Measurements from ENCODE around the gene SART1.

Gene SART1

GRCh38 chr11:66015936-66016792 lies 54.6 kb downstream of the SART1 start:
- Histone ChIP-seq H3K79me2 (ENCODE audit: insufficient read depth, low read length) (no peaks in the 10 kb centered on the region), H4K20me1 (ENCODE audit: insufficient read depth, low read length) (no peaks in the 10 kb centered on the region), H3K4me2 (ENCODE audit: low read length) (no peak overlapping the region), H3K27ac (ENCODE audit: low read depth, low read length, poor library complexity, severe bottlenecking) (no peak overlapping the region), H3K36me3 (ENCODE audit: insufficient read depth, low read length) (no peaks in the 10 kb centered on the region), H2AFZ (ENCODE audit: low read length) (no peak overlapping the region), H3K27me3 (ENCODE audit: insufficient read depth, low read length) (no peaks in the 10 kb centered on the region), H3K9me3 (ENCODE audit: low read length) (no peaks in the 10 kb centered on the region), H3K4me3 (ENCODE audit: low read depth, low read length, poor library complexity, severe bottlenecking) (no peak overlapping the region), H3K9me2 (ENCODE audit: low read depth, low read length) (no peaks in the 10 kb centered on the region), H3K9ac (ENCODE audit: low read length) (no peak overlapping the region), H3K4me1 (ENCODE audit: insufficient read depth, low read length, severe bottlenecking) (no peaks in the 10 kb centered on the region), H3F3A (ENCODE audit: insufficient read depth, low read length) (no peaks in the 10 kb centered on the region)
- no peak for TF ChIP-seq EZH2 (IDR thresholded peaks at IDR 0.05; ENCODE audit: borderline replicate concordance, low read length)
- TF ChIP-seq CTCF (IDR thresholded peaks at IDR 0.05; ENCODE audit: low read length) = no peak

- no peak overlapping the region for H3K4me2 ChIP-seq (ENCODE audit: low read length)
Measured at GRCh38 chr11:66016793-66017177, 55.3 kb downstream of the SART1 start.

GRCh38 chr11:66017321-66017720 lies 55.8 kb downstream of the SART1 start:
- Histone ChIP-seq H3K9ac (ENCODE audit: low read length) (no peak overlapping the region), H3K27me3 (ENCODE audit: insufficient read depth, low read length) (0 out of 2 replicates have a peak, but pooled peaks cover 7% of the 10 kb centered on the region), H2AFZ (ENCODE audit: low read length) (no peak overlapping the region), H4K20me1 (ENCODE audit: insufficient read depth, low read length) (no peaks in the 10 kb centered on the region), H3K9me2 (ENCODE audit: low read depth, low read length) (no peaks in the 10 kb centered on the region), H3F3A (ENCODE audit: insufficient read depth, low read length) (no peaks in the 10 kb centered on the region), H3K4me3 (ENCODE audit: low read depth, low read length, poor library complexity, severe bottlenecking) (no peak overlapping the region), H3K9me3 (ENCODE audit: low read length) (no peaks in the 10 kb centered on the region), H3K36me3 (ENCODE audit: insufficient read depth, low read length) (no peaks in the 10 kb centered on the region), H3K79me2 (ENCODE audit: insufficient read depth, low read length) (no peaks in the 10 kb centered on the region), H3K27ac (ENCODE audit: low read depth, low read length, poor library complexity, severe bottlenecking) (no peak overlapping the region), H3K4me2 (ENCODE audit: low read length) (no peak overlapping the region), H3K4me1 (ENCODE audit: insufficient read depth, low read length, severe bottlenecking) (peaks cover 2% of the 10 kb centered on the region)
- TF ChIP-seq EZH2 (IDR thresholded peaks at IDR 0.05; ENCODE audit: borderline replicate concordance, low read length) (no peak), CTCF (IDR thresholded peaks at IDR 0.05; ENCODE audit: low read length) (no peak)

More at GRCh38 chr11:66016793-66017177, 55.3 kb downstream of the SART1 start:
- H3K27me3 ChIP-seq (ENCODE audit: insufficient read depth, low read length) = 0 out of 2 replicates have a peak, but pooled peaks cover 6% of the 10 kb centered on the region
- no peaks in the 10 kb centered on the region for H3K9me3 ChIP-seq (ENCODE audit: low read length)
- H3K9me2 ChIP-seq (ENCODE audit: low read depth, low read length) = no peaks in the 10 kb centered on the region
- no peak overlapping the region for H3K4me3 ChIP-seq (ENCODE audit: low read depth, low read length, poor library complexity, severe bottlenecking)
- H3K27ac ChIP-seq (ENCODE audit: low read depth, low read length, poor library complexity, severe bottlenecking) = no peak overlapping the region
- H2AFZ ChIP-seq (ENCODE audit: low read length) = no peak overlapping the region
- H3K79me2 ChIP-seq (ENCODE audit: insufficient read depth, low read length) = no peaks in the 10 kb centered on the region
- no peak for TF ChIP-seq EZH2 (IDR thresholded peaks at IDR 0.05; ENCODE audit: borderline replicate concordance, low read length)
- TF ChIP-seq CTCF (IDR thresholded peaks at IDR 0.05; ENCODE audit: low read length) = no peak
- no peaks in the 10 kb centered on the region for H3K4me1 ChIP-seq (ENCODE audit: insufficient read depth, low read length, severe bottlenecking)
- H3F3A ChIP-seq (ENCODE audit: insufficient read depth, low read length) = no peaks in the 10 kb centered on the region
- H4K20me1 ChIP-seq (ENCODE audit: insufficient read depth, low read length) = no peaks in the 10 kb centered on the region
- no peak overlapping the region for H3K9ac ChIP-seq (ENCODE audit: low read length)
- no peaks in the 10 kb centered on the region for H3K36me3 ChIP-seq (ENCODE audit: insufficient read depth, low read length)

All from OCI-LY1 (cell line).